HG03457 (cell line): Measurements from ENCODE around the gene NCEH1.
"Not testable (repeated sequence)": the region's sequence is repeated elsewhere in the genome, so short reads cannot be mapped to it uniquely, and the experiment has no call there.

Source experiments
- ATAC-seq: cut with Tn5 transposase; IDR thresholded peaks from one replicate; pipeline ENCODE4 v1.9.1; 2021; ENCODE audit warnings: moderate number of reproducible peaks; ENCODE audit not compliant: unreplicated experiment

The NCEH1 gene

GRCh38 chr3:172710664-172711453, at the start of gene NCEH1:
Gene NCEH1, minus strand, starts transcription at chr3:172711067. Its CDS starts 83 bp downstream, at chr3:172710984.
- peak; percentile 100 for ATAC-seq

GRCh38 chr3:172760416-172760815, 49.5 kb upstream of the NCEH1 start:
- ATAC-seq: not testable (repeated sequence)

- ATAC-seq: no peak
These were observed 42.3 kb upstream of the NCEH1 start for GRCh38 chr3:172753125-172753524.

GRCh38 chr3:172752651-172753050, 41.8 kb upstream of the NCEH1 start:
- no peak for ATAC-seq

- ATAC-seq: no peak
These were observed 40.4 kb upstream of the NCEH1 start for GRCh38 chr3:172751175-172751704.

GRCh38 chr3:172750368-172751174, 39.7 kb upstream of the NCEH1 start, which contains the start of gene ECT2:
Gene ECT2, plus strand, starts transcription at chr3:172750726. Its CDS starts 3,805 bp downstream, at chr3:172754531.
- peak; percentile 95 for ATAC-seq

GRCh38 chr3:172750069-172750367, 39.2 kb upstream of the NCEH1 start:
- no peak for ATAC-seq

GRCh38 chr3:172749230-172749965, 38.5 kb upstream of the NCEH1 start:
- no peak for ATAC-seq

GRCh38 chr3:172746475-172746874, 35.6 kb upstream of the NCEH1 start:
- ATAC-seq: no peak

- no peak for ATAC-seq
These were observed 28.6 kb upstream of the NCEH1 start for GRCh38 chr3:172739462-172739861.

- ATAC-seq: no peak
These were observed 24.1 kb upstream of the NCEH1 start for GRCh38 chr3:172735014-172735413.

- no peak for ATAC-seq
These were observed 15.5 kb upstream of the NCEH1 start for GRCh38 chr3:172726380-172726779.

- not testable (repeated sequence) for ATAC-seq
These were observed 11.7 kb upstream of the NCEH1 start for GRCh38 chr3:172722536-172723040.

GRCh38 chr3:172717493-172718088, 6.7 kb upstream of the NCEH1 start:
- no peak for ATAC-seq

GRCh38 chr3:172716476-172716875, 5.6 kb upstream of the NCEH1 start:
- ATAC-seq: no peak

GRCh38 chr3:172713316-172713715, 2.4 kb upstream of the NCEH1 start:
- no peak for ATAC-seq

GRCh38 chr3:172711454-172711795, 558 bp upstream of the NCEH1 start:
- no peak for ATAC-seq

GRCh38 chr3:172709774-172710663, 848 bp downstream of the NCEH1 start:
- ATAC-seq: no peak

- ATAC-seq: no peak
These were observed 1.7 kb downstream of the NCEH1 start for GRCh38 chr3:172708921-172709773.
